Prostate gland (tissue), 2 donors: ENCODE data around the gene SLPI. TPM values are rescaled to one million over a fixed set of nuclear protein-coding genes. Genes with fewer than 3 reads are reported as not detected.

Source experiments
- DNase-seq: peaks from one replicate; pipeline ENCODE4 v3.0.0-alpha.2; 2019; ENCODE audit warnings: low spot score
- H3K27ac ChIP-seq, 2 donors: fragments of 200-600 bp; sonication (generic); 2 replicates each; pipeline ENCODE4 v1.5.1; 2017 to 2019
- H3K27me3 ChIP-seq: fragments of 200-600 bp; sonication (generic); replicated peaks from 2 replicates; pipeline ENCODE4 v1.5.1; 2019; ENCODE audit not compliant: insufficient read depth
- H3K36me3 ChIP-seq, 2 donors: fragments of 200-600 bp; sonication (generic); 1 replicate in 1 of 2; 2 replicates in 1 of 2; pipeline versions ENCODE4 v1.5.1 to v1.8.1; 2017 to 2019
- H3K4me1 ChIP-seq: fragments of 200-600 bp; sonication (generic); replicated peaks from 2 replicates; pipeline ENCODE4 v1.5.1; 2019
- H3K4me3 ChIP-seq, 2 donors: fragments of 200-600 bp; sonication (generic); 2 replicates each; pipeline ENCODE4 v1.5.1; 2017 to 2019
- H3K9me3 ChIP-seq: fragments of 200-600 bp; sonication (generic); 2 replicates; pipeline ENCODE4 v1.5.1; 2017
- CTCF ChIP-seq, 4 experiments: fragments of 200-600 bp in 2 of 4; fragments of 450-650 bp in 2 of 4; sonication (generic) in 2 of 4; IDR thresholded peaks; 1 replicate in 3 of 4; 2 replicates in 1 of 4; pipeline ENCODE4 v1.5.1; 2016 to 2019; ENCODE audit warnings: antibody characterized with exemption in 4 of 4, mild to moderate bottlenecking in 2 of 4, moderate library complexity in 2 of 4
- POLR2A ChIP-seq: fragments of 450-650 bp; IDR thresholded peaks from one replicate; pipeline ENCODE4 v1.6.1; 2016; ENCODE audit warnings: antibody characterized with exemption, mild to moderate bottlenecking
- POLR2AphosphoS5 ChIP-seq: sonication (generic); formaldehyde crosslinking; IDR thresholded peaks from one replicate; pipeline ENCODE4 v1.6.1; 2017; ENCODE audit warnings: antibody characterized with exemption
- WGBS: methylation state at CpG from one replicate; pipeline ENCODE4 v1.1.5; 2018; 5-methylcytosine and 5-hydroxymethylcytosine counted together
- intact Hi-C: fragments of 100-400 bp; cut with DNase I; formaldehyde crosslinking; loops from one replicate; pipeline ENCODE4 v1.14.2; 2022
- total RNA-seq, 2 donors: library from RNA; depleted of rRNA; stranded (reverse); fragments of >200 nt; gene quantifications; one replicate each; pipeline ENCODE4 v1.1.0, GENCODE V29; 2016

SLPI gene
- total RNA-seq, 2 donors from 2014 or later: 168 to 202 TPM

GRCh38 chr20:45299786-45300185 is 45.4 kb upstream of the SLPI start:
- TF ChIP-seq POLR2A (no peak), POLR2AphosphoS5 (no peak), CTCF (IDR thresholded peaks at IDR 0.05) (no peak)
- 90% methylated on average over 6 of the region's 6 CpGs for WGBS
- Histone ChIP-seq H3K27me3 (peaks cover 5% of the 10 kb centered on the region), H3K27ac (no peak overlapping the region), H3K4me3 (no peak overlapping the region), H3K36me3 (no peaks in the 10 kb centered on the region), H3K9me3 (no peaks in the 10 kb centered on the region), H3K4me1 (no peaks in the 10 kb centered on the region)
- intact Hi-C loops: no loop called here
- no peak for DNase-seq

DNA sequence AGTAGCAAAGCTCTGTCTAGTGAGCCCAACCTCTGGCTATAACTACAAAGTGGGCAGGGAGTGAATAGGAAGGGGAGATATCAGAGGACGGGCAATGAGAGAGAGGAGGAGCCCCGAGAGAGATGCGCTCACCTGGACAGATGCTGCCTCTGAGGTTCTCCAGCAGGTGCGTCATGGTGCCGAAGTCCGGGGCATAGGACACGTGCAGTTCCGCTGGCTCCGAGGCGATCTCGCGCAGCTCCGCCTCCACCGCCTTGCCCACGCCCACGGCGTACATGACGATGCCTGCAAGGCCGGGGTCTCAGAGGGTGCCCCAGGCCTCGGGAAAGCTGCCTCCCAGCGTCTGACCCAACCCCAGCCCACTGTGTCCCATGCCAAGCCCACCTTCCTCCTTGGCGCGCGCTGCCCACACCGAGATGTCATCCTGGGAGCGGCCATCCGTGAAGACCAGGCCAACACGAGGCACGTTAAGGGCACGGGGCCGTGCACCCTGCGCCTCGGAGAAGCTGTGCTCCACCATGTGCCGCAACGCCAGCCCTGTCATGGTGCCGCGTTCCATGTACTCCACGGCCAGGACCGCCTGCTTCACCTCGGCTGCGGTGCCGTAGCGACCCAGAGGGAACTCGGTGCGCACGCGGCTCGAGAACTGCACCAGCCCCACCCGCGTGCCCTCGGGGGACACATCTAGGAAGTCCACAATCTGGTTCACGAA is 43.6 kb upstream of the SLPI start:
- DNase-seq: no peak
- H3K36me3 ChIP-seq: no peaks in the 10 kb centered on the region
- no peaks in the 10 kb centered on the region for H3K9me3 ChIP-seq
- no peak for TF ChIP-seq POLR2AphosphoS5
- no peak for TF ChIP-seq CTCF (IDR thresholded peaks at IDR 0.05)
- TF ChIP-seq POLR2A: no peak
- no peaks in the 10 kb centered on the region for H3K4me1 ChIP-seq
- intact Hi-C loops: no loop called here
- WGBS: 92% methylated on average over 52 of the region's 52 CpGs
- H3K4me3 ChIP-seq: no peak overlapping the region
- no peaks in the 10 kb centered on the region for H3K27me3 ChIP-seq
- no peak overlapping the region for H3K27ac ChIP-seq

GRCh38 chr20:45294659-45295058 is 40.3 kb upstream of the SLPI start:
- H3K36me3 ChIP-seq: no peaks in the 10 kb centered on the region
- WGBS: 97% methylated on average over 1 of the region's 1 CpG
- no peak overlapping the region for H3K27ac ChIP-seq
- TF ChIP-seq CTCF (IDR thresholded peaks at IDR 0.05): no peak
- TF ChIP-seq POLR2AphosphoS5: no peak
- TF ChIP-seq POLR2A: no peak
- H3K4me3 ChIP-seq: no peak overlapping the region
- H3K4me1 ChIP-seq: no peaks in the 10 kb centered on the region
- H3K27me3 ChIP-seq: no peaks in the 10 kb centered on the region
- no peaks in the 10 kb centered on the region for H3K9me3 ChIP-seq
- no peak for DNase-seq
- intact Hi-C loops: loop anchor here (5.0 kb wide), 2 partner anchors 197 to 252 kb away; no protein-coding TSS in a partner anchor

GRCh38 chr20:45294003-45294368 is 39.6 kb upstream of the SLPI start:
- Histone ChIP-seq H3K4me1 (no peaks in the 10 kb centered on the region), H3K9me3 (no peaks in the 10 kb centered on the region), H3K36me3 (no peaks in the 10 kb centered on the region), H3K4me3 (peak overlapping the region in 1 of 2 donors; percentile 33), H3K27ac (no peak overlapping the region), H3K27me3 (no peaks in the 10 kb centered on the region)
- TF ChIP-seq POLR2AphosphoS5 (no peak), CTCF (IDR thresholded peaks at IDR 0.05) (peak in 1 of 4 experiments; percentile 1), POLR2A (no peak)
- intact Hi-C loops: loop anchor here (5.0 kb wide), 2 partner anchors 197 to 252 kb away; no protein-coding TSS in a partner anchor
- DNase-seq: no peak
- 62% methylated on average over 5 of the region's 5 CpGs for WGBS
